Measurements from ENCODE around the gene ACVR1B. TPM values are rescaled to one million over a fixed set of nuclear protein-coding genes. Genes with fewer than 3 reads are reported as not detected.

The ACVR1B gene
- total and polyA plus RNA-seq, 2 donors (not counting 1 experiment from before 2014, with no cell fraction given): 3.4 to 10.6 TPM

GRCh38 chr12:52029685-52030084 lies 78.2 kb downstream of the ACVR1B start:
- H3K9ac ChIP-seq (ENCODE audit: low read length): no peak overlapping the region
- ChIA-PET CTCF (interaction anchor here (0.9 to 32.6 kb wide), 8 partner anchors 10 to 1728 kb away, joined by 3 to 1315 read pairs (median 206); partner anchors contain the start of genes ATG101, NR4A1, SMIM41 and TAMALIN), POLR2A (interaction anchor here (0.9 to 1.2 kb wide), 3 partner anchors 21 to 52 kb away, joined by 3 to 4 read pairs (median 4); partner anchors contain the start of genes NR4A1 and TAMALIN)
- H3K4me1 ChIP-seq (ENCODE audit: control insufficient read depth in 2 of 2, insufficient read depth in 2 of 2, low read length in 2 of 2): peaks cover 34 to 51% of the 10 kb centered on the region in 2 donors
- no peaks in the 10 kb centered on the region for H4K20me1 ChIP-seq (ENCODE audit: control insufficient read depth, insufficient read depth, low read length, poor library complexity, severe bottlenecking)
- H3K36me3 ChIP-seq (replicated peaks in 1 of 2; ENCODE audit: control extremely low read depth in 1 of 2, control insufficient read depth in 1 of 2, extremely low read depth in 1 of 2, insufficient read depth in 2 of 2, low read length in 1 of 2): no peaks in the 10 kb centered on the region
- Mint-ChIP-seq H3K9me3 (ENCODE audit: insufficient read depth) (no peaks in the 10 kb centered on the region), H3K27me3 (no peaks in the 10 kb centered on the region), H3K4me1 (peaks cover 51% of the 10 kb centered on the region), H3K27ac (peak overlapping the region; percentile 26), H3K4me3 (no peak overlapping the region)
- no peak for DNase-seq
- TF ChIP-seq CTCF (IDR thresholded peaks at IDR 0.05) (no peak), EZH2 (IDR thresholded peaks at IDR 0.05; ENCODE audit: borderline replicate concordance, insufficient read depth, low read depth, low read length, poor library complexity, severe bottlenecking) (no peak)
- intact Hi-C loops (cut with micrococcal nuclease): loop anchor here (5.0 kb wide), 1 partner anchor 77 kb away; the partner anchor contains the start of gene ACVR1B
- no peaks in the 10 kb centered on the region for H3K27me3 ChIP-seq (replicated peaks in 1 of 4; ENCODE audit: control extremely low read depth in 1 of 4, control insufficient read depth in 3 of 4, insufficient read depth in 4 of 4, low read length in 3 of 4)
- 20% methylated on average over 4 of the region's 4 CpGs for WGBS (ENCODE audit: insufficient coverage)
- no peak overlapping the region for H3K27ac ChIP-seq (ENCODE audit: low read length in 2 of 2)
- no peak overlapping the region for H3K4me2 ChIP-seq (replicated peaks; ENCODE audit: low read depth, low read length, poor library complexity, severe bottlenecking)
- H3K9me3 ChIP-seq (ENCODE audit: control extremely low read depth in 1 of 3, control insufficient read depth in 2 of 3, insufficient read depth in 1 of 3, low read length in 2 of 3): no peaks in the 10 kb centered on the region
- no peaks in the 10 kb centered on the region for H3K79me2 ChIP-seq (ENCODE audit: control insufficient read depth, insufficient read depth, low read length)
- H3K4me3 ChIP-seq (ENCODE audit: control extremely low read depth in 1 of 5, extremely low read depth in 1 of 5, insufficient read depth in 1 of 5, low read depth in 2 of 5, low read length in 4 of 5): no peak overlapping the region
- ATAC-seq (ENCODE audit: low read depth): no peak
- no peak overlapping the region for H2AFZ ChIP-seq (ENCODE audit: insufficient read depth, low read depth, low read length, poor library complexity, severe bottlenecking)

GRCh38 chr12:52032446-52032803 lies 80.9 kb downstream of the ACVR1B start:
- Mint-ChIP-seq H3K4me1 (peaks cover 46% of the 10 kb centered on the region), H3K4me3 (peak overlapping the region; percentile 88), H3K27me3 (no peaks in the 10 kb centered on the region), H3K9me3 (ENCODE audit: insufficient read depth) (no peaks in the 10 kb centered on the region), H3K27ac (peak overlapping the region; percentile 94)
- Histone ChIP-seq H3K27me3 (replicated peaks in 1 of 4; ENCODE audit: control extremely low read depth in 1 of 4, control insufficient read depth in 3 of 4, insufficient read depth in 4 of 4, low read length in 3 of 4) (peaks cover 0 to 2% (median 0%) of the 10 kb centered on the region in 4 experiments), H3K4me2 (replicated peaks; ENCODE audit: low read depth, low read length, poor library complexity, severe bottlenecking) (peak overlapping the region; percentile 87), H3K36me3 (replicated peaks in 1 of 2; ENCODE audit: control extremely low read depth in 1 of 2, control insufficient read depth in 1 of 2, extremely low read depth in 1 of 2, insufficient read depth in 2 of 2, low read length in 1 of 2) (no peaks in the 10 kb centered on the region), H3K4me1 (ENCODE audit: control insufficient read depth in 2 of 2, insufficient read depth in 2 of 2, low read length in 2 of 2) (peaks cover 32 to 48% of the 10 kb centered on the region in 2 donors), H3K9ac (ENCODE audit: low read length) (peak overlapping the region; percentile 56), H3K27ac (ENCODE audit: low read length in 2 of 2) (peak overlapping the region; percentile 87 to 93), H3K79me2 (ENCODE audit: control insufficient read depth, insufficient read depth, low read length) (no peaks in the 10 kb centered on the region), H2AFZ (ENCODE audit: insufficient read depth, low read depth, low read length, poor library complexity, severe bottlenecking) (no peak overlapping the region), H3K4me3 (ENCODE audit: control extremely low read depth in 1 of 5, extremely low read depth in 1 of 5, insufficient read depth in 1 of 5, low read depth in 2 of 5, low read length in 4 of 5) (peak overlapping the region in 4 of 5 experiments; percentile 20 to 61 (median 38)), H4K20me1 (ENCODE audit: control insufficient read depth, insufficient read depth, low read length, poor library complexity, severe bottlenecking) (no peaks in the 10 kb centered on the region), H3K9me3 (ENCODE audit: control extremely low read depth in 1 of 3, control insufficient read depth in 2 of 3, insufficient read depth in 1 of 3, low read length in 2 of 3) (no peaks in the 10 kb centered on the region)
- WGBS (ENCODE audit: insufficient coverage): 17% methylated on average over 2 of the region's 5 CpGs
- intact Hi-C loops (cut with micrococcal nuclease): loop anchor here (2.0 to 5.0 kb wide), 4 partner anchors 36 to 86 kb away; partner anchors contain the start of genes ACVR1B and ATG101
- ATAC-seq (ENCODE audit: low read depth) (peak; percentile 4), DNase-seq (no peak)
- ChIA-PET CTCF (interaction anchor here (0.7 to 32.6 kb wide), 12 partner anchors 8 to 212 kb away, joined by 3 to 1315 read pairs (median 12); partner anchors contain the start of genes ATG101, NR4A1, SMIM41 and TAMALIN), POLR2A (interaction anchor here (0.6 to 2.4 kb wide), 12 partner anchors 9 to 608 kb away, joined by 3 to 15 read pairs (median 5); partner anchors contain the start of genes ATG101, NR4A1 and TAMALIN)
- TF ChIP-seq CTCF (IDR thresholded peaks at IDR 0.05) (no peak), EZH2 (IDR thresholded peaks at IDR 0.05; ENCODE audit: borderline replicate concordance, insufficient read depth, low read depth, low read length, poor library complexity, severe bottlenecking) (no peak)

All from B cell (primary cell).